ENCODE results near the gene YARS1. TPM values are rescaled to one million over a fixed set of nuclear protein-coding genes. Genes with fewer than 3 reads are reported as not detected.

Gene YARS1
- 279 TPM for polyA plus RNA-seq (2013, experiment 1 of 2; ENCODE audit: insufficient read length)
- 146 TPM for polyA plus RNA-seq (2013, experiment 2 of 2; ENCODE audit: insufficient read length)

- DNase-seq: peak; percentile 99
These were observed at the start of gene YARS1, which contains the start of gene S100PBP for GRCh38 chr1:32817159-32817814. Gene YARS1 (minus strand): TSS chr1:32817358. CDS start chr1:32817244, 114 bp downstream. Gene S100PBP (plus strand): TSS chr1:32817653. CDS start chr1:32826100, 8,447 bp downstream.

- DNase-seq: no peak
These were observed 48.7 kb upstream of the YARS1 start for GRCh38 chr1:32865639-32866405.

GRCh38 chr1:32864375-32865019 is 47.3 kb upstream of the YARS1 start:
- no peak for DNase-seq

GRCh38 chr1:32863881-32864245 is 46.7 kb upstream of the YARS1 start:
- DNase-seq: no peak

GRCh38 chr1:32863218-32863880 is 46.2 kb upstream of the YARS1 start:
- no peak for DNase-seq

GRCh38 chr1:32861904-32862695 is 44.9 kb upstream of the YARS1 start:
- DNase-seq: no peak

GRCh38 chr1:32860566-32860965 is 43.4 kb upstream of the YARS1 start:
- DNase-seq: no peak

GRCh38 chr1:32859915-32860314 is 42.8 kb upstream of the YARS1 start:
- DNase-seq: no peak

- DNase-seq: no peak
These were observed 41.6 kb upstream of the YARS1 start for GRCh38 chr1:32858791-32859190.

GRCh38 chr1:32858136-32858535 is 41.0 kb upstream of the YARS1 start:
- no peak for DNase-seq

- no peak for DNase-seq
These were observed 38.9 kb upstream of the YARS1 start for GRCh38 chr1:32855861-32856617.

GRCh38 chr1:32848354-32849063 is 31.4 kb upstream of the YARS1 start:
- no peak for DNase-seq

GRCh38 chr1:32831878-32832277 is 14.7 kb upstream of the YARS1 start:
- no peak for DNase-seq

GRCh38 chr1:32830092-32830852 is 13.1 kb upstream of the YARS1 start:
- DNase-seq: no peak

- peak; percentile 19 for DNase-seq
These were observed 11.2 kb upstream of the YARS1 start for GRCh38 chr1:32828341-32828740.

GRCh38 chr1:32825181-32825580 is 8.0 kb upstream of the YARS1 start:
- DNase-seq: no peak

- DNase-seq: no peak
These were observed 1.8 kb upstream of the YARS1 start for GRCh38 chr1:32818804-32819541.

- DNase-seq: peak; percentile 82
These were observed 943 bp upstream of the YARS1 start for GRCh38 chr1:32817815-32818786.

Measured in fibroblast of skin of back (primary cell).